D341Med (cell line): ENCODE results near the gene QTRT2.

Experiments used
- DNase-seq: peaks from one replicate; pipeline ENCODE4 v3.0.0; 2012; ENCODE audit warnings: low spot score

QTRT2 gene

DNA sequence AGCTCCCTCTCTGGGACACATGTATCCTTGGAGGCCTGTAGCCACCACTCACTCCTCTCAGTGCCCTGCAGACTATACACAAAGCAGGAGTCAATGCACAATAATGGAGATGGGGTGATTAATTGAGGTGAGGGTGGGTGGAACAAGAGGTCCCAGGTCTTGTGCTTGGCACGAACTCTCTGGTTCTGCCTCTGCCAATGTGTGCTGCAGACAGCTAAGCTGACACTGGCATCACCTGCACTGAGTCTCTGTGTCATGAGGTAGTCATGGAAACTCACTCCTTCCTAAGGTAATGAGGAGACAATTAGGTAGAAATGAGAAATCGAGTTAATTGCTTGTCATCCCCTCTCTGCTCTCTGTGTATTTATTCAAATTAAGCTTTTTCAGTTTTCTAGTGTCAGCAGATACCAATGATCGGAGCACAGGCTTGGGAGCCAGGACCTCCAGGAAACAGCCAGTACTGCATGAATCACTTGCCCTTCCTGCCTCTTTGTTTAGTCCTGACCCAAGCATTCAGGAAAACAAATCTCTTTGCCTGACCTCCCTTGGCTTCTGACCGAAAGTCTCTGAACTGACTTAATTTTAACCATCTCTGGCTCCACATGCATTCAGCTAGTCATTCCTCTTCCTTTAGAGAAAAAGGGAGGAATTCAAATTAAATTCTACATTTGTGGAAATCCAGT, 65.6 kb downstream of the QTRT2 start:
- no peak for DNase-seq

DNA sequence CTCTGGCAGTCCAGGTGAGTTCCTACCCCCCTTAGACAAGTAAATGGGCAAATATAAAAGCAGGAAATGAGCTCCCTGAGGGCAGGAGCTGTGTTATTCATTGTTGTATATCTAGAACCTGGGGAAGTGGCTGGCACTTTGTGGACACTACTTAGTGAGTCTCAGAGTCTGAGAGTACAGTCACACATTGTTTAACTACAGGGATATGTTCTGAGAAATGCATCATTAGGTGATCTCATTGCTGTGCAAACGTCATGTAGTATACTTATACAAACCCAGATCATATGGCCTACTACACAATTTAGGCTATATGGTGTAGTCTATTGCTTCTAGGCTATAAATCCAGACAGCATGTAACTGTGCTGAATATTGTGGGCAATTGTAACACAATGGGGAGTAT, 69.9 kb downstream of the QTRT2 start:
- no peak for DNase-seq

DNA sequence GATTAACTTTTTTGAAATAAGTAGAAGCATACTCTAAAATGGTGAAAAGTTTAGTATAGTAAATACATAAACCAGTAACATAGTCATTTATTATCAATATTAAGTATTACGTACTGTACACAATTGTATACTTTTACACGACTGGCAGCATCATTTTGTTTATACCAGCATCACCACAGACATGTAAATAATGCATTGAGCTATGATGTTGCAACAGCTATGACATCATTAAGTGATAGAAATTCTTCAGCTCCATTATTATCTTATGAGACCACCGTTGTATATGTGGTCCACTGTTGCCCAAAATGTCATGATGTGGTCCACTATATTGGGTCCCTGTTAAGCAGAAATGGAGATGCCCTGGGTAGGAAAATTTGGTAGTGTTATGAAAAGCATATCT, 71.0 kb downstream of the QTRT2 start:
- no peak for DNase-seq

DNA sequence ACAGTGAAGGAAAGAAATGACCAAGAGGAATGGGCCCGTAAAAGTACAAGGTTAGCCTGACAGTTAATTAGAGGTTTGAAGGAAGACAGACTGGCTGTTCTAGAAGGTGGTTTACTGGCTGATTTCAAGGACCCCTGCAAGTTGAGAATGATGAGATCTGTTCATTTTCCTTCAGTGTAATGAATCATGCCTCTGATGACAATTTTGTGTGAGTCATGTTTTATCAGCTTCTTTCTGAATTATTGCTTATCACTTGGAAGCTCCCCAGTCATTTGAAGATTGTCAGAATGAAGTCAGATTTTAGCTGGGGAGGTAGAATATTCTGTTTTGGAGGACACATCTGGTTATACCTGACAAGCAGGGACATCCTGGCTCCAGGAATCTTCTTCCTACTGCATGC, 71.7 kb downstream of the QTRT2 start:
- DNase-seq = no peak

DNA sequence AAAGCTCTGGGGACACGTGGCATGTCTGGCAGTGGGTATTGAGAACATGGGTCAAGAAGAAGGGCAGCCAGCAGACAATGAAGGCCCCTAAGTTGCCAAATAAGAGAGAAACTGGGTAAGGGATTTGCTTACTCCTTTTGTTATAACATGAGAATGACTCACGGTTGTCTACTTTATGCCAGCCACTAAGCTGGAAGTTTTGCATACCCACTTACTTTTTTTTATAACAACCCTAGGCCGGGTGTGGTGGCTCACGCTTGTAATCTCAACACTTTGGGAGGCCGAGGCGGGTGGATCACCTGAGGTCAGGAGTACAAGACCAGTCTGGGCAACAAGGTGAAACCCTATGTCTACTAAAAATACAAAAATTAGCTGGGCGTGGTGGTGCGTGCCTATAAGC, 72.3 kb downstream of the QTRT2 start:
- DNase-seq = no peak

DNA sequence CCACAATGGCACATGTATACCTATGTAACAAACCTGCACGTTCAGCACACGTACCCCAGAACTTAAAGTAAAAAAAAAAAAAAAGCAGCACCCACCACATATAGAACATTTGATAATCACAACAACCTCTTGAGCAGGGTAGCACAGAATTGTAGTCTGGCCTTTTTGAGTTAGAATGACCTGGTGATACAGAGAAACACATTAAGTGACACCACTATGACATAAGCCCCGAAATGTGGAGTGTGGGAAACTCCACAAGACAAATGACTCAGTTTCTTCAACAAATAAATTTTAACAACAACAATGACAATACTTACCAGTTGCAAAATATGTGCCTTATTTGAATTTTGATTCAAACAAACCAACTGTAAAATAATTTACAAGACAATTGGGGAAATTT, 76.0 kb downstream of the QTRT2 start:
- no peak for DNase-seq

DNA sequence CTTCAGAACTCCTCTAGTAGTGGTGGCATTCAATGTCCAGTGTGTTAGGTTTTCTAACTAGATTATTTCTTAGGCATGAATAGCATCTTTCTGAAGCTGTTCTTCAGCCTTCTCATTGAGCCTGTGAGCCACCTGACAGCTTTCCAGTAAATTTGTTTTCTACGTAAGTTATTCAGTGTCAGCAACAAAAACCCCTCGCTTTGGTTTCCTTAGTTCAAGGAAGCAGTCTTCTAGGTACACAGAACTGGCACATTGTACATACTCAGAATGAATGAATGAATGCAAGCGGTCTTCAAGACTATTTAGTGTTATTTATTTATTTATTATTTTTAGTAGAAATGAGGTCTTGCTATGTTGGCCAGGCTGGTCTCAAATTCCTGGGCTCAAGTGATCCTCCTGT, 77.4 kb downstream of the QTRT2 start:
- DNase-seq = no peak
